GM19438 (cell line): ENCODE measurements around the gene SATB2.

Source experiments
- ATAC-seq: cut with Tn5 transposase; IDR thresholded peaks from one replicate; pipeline ENCODE4 v1.9.1; 2021; ENCODE audit warnings: low read depth; ENCODE audit not compliant: unreplicated experiment

The SATB2 gene

GRCh38 chr2:199457147-199458008 lies at the start of gene SATB2:
Gene SATB2 (minus strand): TSS chr2:199457939. CDS start chr2:199456037, 1,902 bp downstream.
- ATAC-seq = no peak

DNA sequence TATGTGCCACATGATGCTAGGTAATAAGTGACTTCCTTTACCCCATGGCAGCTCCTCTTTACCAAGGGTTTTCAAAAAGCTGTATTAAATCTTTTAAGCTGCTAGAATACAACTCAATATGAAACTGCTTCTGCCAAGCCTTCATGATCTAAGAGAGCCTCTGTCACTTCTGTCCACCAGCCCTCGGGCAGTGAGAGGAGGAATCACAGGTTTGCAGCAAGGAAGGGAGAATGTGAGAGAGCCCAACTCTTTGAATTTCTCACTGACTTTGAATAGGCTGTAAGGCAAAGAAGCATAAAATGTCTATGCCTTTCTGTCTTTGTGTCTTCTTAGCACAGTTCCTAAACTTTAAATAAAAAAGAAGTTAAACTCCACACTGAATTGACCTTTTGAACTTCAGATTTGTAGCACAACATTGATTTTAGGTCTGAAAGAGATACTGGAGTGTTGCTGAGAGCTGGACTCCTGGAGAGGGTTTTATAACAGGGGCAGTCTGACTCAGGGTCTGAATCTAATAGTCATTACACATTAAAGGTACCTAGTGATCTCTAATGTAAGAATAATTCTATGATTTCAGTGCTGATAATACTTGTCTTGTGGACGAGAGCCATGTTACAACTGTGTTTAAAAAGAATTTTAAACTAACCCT lies 48.1 kb upstream of the SATB2 start:
- ATAC-seq = no peak

GRCh38 chr2:199503148-199503547 lies 45.4 kb upstream of the SATB2 start:
- no peak for ATAC-seq

- ATAC-seq = no peak
Measured at GRCh38 chr2:199499005-199499404, 41.3 kb upstream of the SATB2 start.

DNA sequence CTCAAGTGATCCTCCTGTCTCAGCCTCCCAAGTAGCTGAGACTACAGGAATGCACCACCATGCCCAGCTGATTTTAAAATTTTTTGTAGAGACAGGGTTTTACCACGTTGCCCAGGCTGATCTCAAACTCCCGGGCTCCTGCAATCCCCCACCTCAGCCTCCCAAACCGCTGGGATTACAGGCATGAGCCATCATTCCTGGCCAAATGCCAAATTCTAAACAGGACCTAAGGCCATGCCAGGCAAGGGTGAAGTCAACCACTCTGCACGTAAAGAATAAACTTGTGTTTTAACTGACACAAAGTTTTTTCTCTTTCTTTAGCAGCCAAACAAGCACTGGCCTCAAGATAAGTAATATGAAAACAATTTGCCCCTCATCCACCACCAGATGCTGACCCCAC lies 37.4 kb upstream of the SATB2 start:
- no peak for ATAC-seq

GRCh38 chr2:199490049-199490448 lies 32.3 kb upstream of the SATB2 start:
- ATAC-seq = no peak

DNA sequence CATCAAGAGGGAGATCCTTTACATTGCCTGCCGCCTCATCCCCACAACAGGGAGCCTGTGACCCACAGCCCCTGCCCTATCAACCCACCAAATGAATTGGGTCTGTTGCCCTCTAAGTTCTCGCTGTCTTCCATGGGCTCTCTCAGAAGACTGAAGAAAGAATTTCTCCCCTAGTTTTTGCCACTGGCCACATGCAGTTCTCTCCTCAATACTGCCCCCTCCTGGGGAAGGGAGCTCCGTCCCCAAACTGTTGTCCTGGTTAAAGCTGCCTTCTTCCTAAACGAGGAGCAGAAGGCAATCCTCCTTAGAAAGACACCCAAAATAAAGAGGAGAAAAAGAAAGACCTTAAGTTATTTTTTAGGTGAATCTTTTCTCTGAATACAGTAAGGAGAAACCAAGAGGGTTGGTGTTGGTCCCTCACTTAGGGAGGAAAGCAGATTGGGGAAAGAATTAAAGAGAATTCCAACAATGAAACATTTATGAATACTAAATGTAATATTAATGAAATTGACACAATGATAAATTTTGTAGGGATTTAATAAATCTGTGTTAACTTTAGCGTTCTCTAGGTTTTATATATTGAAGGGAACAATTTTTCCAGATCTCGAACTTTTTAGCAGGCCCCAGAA lies 31.1 kb upstream of the SATB2 start:
- no peak for ATAC-seq

GRCh38 chr2:199485732-199486335 lies 28.1 kb upstream of the SATB2 start:
- ATAC-seq = no peak

DNA sequence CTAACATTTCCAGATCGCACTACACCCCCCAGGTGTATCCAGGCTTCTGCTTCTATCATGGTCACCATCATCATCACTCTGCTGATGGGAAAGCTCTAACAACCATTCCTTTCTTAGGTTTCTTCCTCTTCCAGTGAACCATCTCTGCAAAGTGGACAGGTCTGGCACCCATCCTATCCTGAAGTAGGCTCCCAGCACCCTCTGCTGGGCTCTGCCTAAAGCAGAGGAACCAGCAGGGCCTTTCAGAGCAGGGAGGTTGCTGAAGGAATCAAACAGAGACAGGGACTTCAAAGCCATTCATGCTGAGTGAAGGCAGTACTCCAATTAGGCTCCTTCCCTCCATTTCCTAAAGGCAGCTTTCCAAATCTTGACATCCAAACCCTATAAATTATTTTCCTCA lies 27.2 kb upstream of the SATB2 start:
- ATAC-seq = no peak

- ATAC-seq = no peak
Measured at GRCh38 chr2:199480966-199481365, 23.2 kb upstream of the SATB2 start.

- ATAC-seq = no peak
Measured at GRCh38 chr2:199477277-199477834, 19.6 kb upstream of the SATB2 start.

DNA sequence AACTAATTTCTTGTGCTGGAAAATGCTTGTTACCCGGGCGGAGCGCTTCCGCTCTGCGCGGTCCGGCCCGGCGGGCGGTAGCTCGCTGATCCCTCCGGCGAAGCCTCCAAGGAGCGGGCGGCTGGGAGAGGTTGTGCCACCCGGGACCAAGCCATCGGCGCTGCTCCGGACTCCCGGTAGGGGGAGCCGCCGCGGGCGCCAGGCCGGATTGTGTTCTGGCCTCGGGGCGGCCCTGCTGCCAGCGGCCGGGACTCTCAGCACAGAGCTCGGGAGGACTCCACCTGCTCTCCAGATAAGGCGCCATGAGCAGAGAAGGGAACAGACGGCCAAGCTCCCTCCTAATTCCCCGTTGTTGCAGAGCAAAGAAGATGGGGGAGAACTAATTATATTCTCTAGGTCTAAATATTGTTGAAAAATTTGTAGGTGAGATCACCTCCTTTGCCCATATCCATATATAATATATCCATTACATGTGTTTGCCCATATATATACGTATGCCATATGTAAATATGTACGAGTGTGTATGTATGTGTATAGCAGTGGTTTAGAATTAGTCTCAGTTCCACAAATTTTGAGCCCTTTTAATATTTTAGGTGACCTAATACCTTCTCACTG lies 13.8 kb upstream of the SATB2 start:
- no peak for ATAC-seq

DNA sequence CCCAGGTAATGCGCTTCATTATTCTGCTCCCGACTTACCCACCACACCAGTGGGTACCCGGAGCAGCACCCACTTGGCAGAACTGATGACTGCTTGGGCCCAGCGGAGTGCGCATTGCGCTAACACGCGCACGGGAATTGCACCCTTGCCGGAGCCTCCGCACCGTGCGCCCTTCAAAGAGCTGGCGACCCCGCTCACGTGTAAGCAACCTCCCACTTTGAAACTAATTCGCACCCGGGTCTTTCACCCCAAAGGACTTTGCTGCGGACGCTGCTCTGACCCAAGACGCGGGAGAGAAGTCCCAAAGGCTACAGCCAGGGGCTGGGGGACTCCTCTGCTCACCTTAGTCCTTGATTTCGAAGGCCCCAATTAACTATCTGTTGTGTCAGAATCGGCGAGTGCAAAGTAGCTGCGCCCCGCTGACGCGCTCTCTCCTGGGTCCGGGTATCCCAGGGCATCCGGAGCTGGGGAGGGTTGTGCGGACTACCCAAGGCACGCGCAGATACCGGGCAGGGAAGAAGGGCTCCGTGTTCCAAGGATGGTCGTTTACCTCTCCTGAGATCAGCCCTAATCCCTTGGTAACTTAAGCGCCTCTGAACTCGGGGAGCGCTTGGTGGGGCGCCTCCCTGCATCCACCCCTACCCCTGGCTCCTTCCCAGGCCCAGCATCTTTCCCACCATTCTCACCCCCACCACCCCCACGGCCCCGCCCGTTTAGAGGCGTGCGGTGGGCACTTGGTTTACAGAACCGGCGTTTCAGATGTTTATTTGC lies 13.1 kb upstream of the SATB2 start:
- ATAC-seq = no peak

DNA sequence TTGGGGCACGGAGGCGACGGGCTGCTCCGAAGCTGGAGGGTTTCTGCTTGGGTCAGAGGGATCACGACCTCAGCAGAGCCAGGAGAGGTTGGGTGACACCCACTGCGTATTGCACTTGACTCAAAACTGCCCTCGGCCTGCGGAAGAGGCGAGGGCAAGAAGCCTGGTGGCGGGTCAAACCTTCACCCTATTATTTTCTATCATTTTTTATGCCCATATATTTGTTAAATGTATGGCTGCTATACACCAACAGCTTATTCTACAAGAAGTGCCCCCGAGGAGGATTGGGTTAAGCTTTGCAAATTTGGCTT lies 12.6 kb upstream of the SATB2 start:
- no peak for ATAC-seq

DNA sequence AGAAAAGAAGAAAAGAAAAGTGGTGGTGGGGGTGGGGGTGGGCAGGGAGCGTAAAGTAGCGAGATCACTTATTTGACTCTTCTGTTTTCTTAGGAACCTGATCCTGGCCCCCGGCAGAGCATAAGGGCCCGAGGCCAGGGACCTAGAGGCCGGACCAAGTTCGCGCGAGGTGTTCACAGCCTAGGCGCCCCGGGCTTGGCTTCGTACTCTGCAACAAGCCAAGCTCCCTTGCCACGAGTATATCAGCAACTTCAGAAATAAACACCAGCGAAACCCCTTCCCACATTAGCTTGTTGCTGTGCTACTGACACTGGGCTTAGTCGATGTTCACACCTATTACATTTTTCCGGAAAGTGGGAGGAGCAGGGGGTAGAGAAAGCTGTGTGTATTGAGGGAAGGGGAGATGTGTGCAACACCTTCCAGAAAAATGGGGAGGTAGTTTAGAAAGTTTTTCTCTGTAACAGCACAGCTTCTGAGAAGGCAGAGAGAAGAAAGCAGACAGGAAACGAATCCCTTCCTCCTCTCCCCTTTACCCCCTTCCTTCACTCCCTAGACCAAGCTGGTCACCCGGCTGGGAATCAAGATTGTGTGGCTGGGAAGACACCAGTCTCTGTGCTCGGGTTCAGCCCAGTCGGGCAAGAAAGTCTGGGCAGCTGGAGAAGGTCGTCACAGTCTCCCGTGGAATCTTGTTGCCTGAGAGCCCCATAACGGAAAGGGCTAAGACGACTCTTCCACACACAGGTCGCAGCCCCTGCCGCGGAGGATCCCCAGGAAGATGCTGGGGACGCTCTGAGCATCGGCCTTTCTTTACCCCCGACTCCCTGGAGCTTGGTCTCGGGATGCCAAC lies 12.0 kb upstream of the SATB2 start:
- ATAC-seq = no peak

DNA sequence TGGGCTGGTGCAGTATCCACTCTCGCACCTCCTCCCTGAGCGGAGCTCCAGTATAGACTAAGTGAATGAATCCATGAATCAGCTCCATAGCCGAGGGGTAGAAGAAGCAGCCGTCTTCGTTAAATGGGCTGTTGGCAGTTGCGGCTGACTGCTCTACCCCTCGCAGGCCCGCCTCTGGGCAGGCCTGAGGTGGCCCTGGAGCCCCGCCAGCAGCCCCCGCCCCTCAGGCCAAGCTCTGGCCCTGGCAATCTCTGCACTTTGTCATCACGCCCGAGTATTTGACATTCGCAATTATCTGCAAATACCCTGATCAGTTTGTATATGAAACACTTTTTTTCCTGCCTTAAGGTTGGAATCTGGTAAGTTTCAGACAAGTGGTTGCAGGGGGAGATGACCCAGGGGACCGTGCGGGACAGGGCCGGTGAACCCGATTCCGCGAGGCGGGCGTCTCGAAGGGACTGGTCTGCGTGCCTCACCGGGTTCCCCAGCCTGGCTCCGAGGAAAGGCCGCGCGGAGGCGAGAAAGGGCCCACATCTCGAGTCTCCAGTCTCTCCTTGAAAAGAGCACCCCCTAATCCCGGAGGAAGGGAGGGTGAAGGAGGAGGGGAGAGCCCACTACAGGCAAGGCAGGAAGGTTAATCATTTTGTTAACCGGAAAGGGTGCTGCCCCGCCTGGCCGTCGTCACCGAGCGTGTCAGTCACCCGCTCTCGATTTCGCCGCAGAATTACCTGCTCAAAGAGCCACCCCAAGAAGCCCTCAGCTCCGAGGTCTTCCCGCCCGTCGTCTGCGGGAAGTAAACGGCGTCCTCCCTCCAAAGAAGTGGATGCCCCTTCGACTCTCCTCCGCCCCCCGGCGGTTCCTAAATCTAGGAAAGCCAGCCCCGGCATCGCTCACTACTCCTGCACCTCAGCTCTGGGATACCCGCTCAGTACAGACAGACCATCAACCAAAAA lies 11.1 kb upstream of the SATB2 start:
- ATAC-seq = no peak

DNA sequence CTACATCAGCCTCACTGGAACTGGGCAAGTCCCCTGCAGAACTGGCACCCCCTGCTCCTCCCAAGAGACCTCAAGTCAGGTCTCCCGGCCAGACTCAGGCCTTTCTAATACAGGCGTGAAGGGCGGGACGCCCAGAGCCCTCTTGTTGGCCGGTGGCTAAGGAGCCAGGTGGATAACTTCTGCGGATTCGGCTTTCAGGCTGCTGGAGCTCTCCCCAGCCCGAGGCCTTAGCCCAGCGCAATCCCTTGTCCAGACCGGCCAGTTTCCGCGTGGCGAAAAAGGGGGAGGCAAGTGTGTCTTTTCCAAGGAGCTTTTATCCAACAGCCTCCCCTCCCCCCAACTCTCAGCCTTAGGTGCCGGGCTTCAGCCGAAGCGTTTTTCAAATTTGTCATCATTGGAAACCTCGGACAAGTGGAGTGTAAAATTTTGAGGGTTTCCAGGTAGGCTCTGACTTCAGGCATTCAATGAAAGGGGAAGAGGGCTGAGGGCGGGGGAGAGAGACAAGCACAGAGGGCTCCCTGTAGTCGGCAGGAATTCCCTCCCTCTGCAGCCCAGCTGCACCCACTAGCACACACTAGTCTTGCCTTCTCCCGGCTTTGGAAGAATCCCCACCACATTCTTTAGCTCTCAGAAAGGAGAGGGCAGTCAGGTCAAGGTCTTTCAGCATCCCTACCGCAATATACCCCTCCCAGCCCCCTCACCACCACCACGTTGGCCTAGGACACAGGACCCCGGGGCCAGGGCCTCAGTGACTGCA lies 9.5 kb upstream of the SATB2 start:
- ATAC-seq = no peak
